Common myeloid progenitor, CD34-positive (primary cell): ENCODE results near the gene SEMA6C.

Experiments used
- CTCF ChIA-PET: fragments of 350-600 bp; sonication (Branson Sonifier 250); formaldehyde crosslinking; loops from one replicate; lab custom pipeline; 2021; ENCODE audit warnings: antibody characterized with exemption; lab: Charles Lee
- POLR2A ChIA-PET: fragments of 350-600 bp; sonication (Branson Sonifier 250); formaldehyde crosslinking; loops from one replicate; lab custom pipeline; 2021; ENCODE audit warnings: antibody characterized with exemption; lab: Charles Lee
- DNase-seq, 3 donors: peaks; one replicate each; pipeline versions ENCODE4 v3.0.0 to v3.0.0-alpha.2; 2013
- H3K27ac ChIP-seq, 2 experiments: 1 replicate in 1 of 2; 2 replicates in 1 of 2; pipeline ENCODE4 v1.7.0; 2013; ENCODE audit warnings: inconsistent platforms in 2 of 2, low read length in 2 of 2, mild to moderate bottlenecking in 2 of 2, low read depth in 1 of 2, moderate library complexity in 1 of 2; ENCODE audit not compliant: severe bottlenecking in 2 of 2, insufficient read depth in 1 of 2, poor library complexity in 1 of 2
- H3K27me3 ChIP-seq, 5 experiments: replicated peaks in 2 of 5; 1 replicate in 3 of 5; 2 replicates in 2 of 5; pipeline versions ENCODE4 v1.6.1 to v1.7.0; 2013; ENCODE audit warnings: low read length in 4 of 5, mild to moderate bottlenecking in 2 of 5, moderate library complexity in 2 of 5, inconsistent platforms in 1 of 5; ENCODE audit not compliant: insufficient read depth in 5 of 5, control insufficient read depth in 4 of 5
- H3K36me3 ChIP-seq, 4 experiments: 1 replicate in 2 of 4; 2 replicates in 2 of 4; pipeline versions ENCODE4 v1.6.1 to v1.7.0; 2013; ENCODE audit warnings: low read length in 3 of 4, control low read depth in 1 of 4, mild to moderate bottlenecking in 1 of 4; ENCODE audit not compliant: control insufficient read depth in 4 of 4, insufficient read depth in 4 of 4
- H3K4me1 ChIP-seq, 4 experiments: 1 replicate in 3 of 4; 2 replicates in 1 of 4; pipeline versions ENCODE4 v1.6.1 to v1.7.1; 2013; ENCODE audit warnings: low read length in 3 of 4, mild to moderate bottlenecking in 3 of 4, control low read depth in 1 of 4, inconsistent platforms in 1 of 4, moderate library complexity in 1 of 4; ENCODE audit not compliant: control insufficient read depth in 4 of 4, insufficient read depth in 4 of 4; ENCODE audit errors: control extremely low read depth in 1 of 4
- H3K4me3 ChIP-seq, 7 experiments: 1 replicate in 4 of 7; 2 replicates in 3 of 7; pipeline versions ENCODE4 v1.5.1 to v1.7.0; 2013; ENCODE audit warnings: mild to moderate bottlenecking in 7 of 7, low read length in 6 of 7, moderate library complexity in 6 of 7, inconsistent platforms in 2 of 7, low read depth in 2 of 7, control low read depth in 1 of 7; ENCODE audit not compliant: insufficient read depth in 4 of 7, control insufficient read depth in 1 of 7; ENCODE audit errors: extremely low read depth in 1 of 7
- H3K9me3 ChIP-seq, 5 experiments: 1 replicate in 4 of 5; 2 replicates in 1 of 5; pipeline versions ENCODE4 v1.6.1 to v1.7.1; 2013; ENCODE audit warnings: low read length in 4 of 5, mild to moderate bottlenecking in 2 of 5, inconsistent platforms in 1 of 5, low read depth in 1 of 5, moderate library complexity in 1 of 5; ENCODE audit not compliant: control insufficient read depth in 4 of 5, insufficient read depth in 2 of 5; ENCODE audit errors: control extremely low read depth in 1 of 5
- WGBS: methylation state at CpG from one replicate; pipeline ENCODE4 v1.1.5; 2013; ENCODE audit not compliant: insufficient coverage; 5-methylcytosine and 5-hydroxymethylcytosine counted together

SEMA6C gene

DNA sequence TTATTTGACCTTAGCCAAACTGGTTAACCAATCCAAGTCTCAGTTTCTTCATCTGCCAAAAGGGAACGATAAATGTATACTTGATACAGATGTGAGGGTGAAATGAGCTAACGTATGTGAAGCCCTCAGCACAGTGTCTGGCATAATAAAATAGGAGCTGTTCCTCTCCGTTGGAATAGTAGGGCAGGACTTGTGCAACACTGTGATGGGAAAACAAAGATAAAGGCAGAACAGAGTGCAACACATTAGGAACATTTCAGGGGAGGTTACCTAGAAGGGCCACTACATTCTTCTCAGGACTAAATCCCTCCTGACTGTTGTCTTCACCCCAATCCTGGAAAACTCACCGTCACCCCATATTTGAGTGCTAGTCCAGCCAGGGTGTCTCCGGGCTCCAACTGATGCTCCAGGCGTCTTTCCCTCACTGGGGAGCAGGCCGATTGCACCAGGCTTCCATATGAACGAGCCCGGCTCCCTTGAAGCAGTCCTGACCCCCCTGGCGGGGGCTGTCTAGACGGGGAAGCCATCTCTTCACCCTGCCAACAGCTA is 18.4 kb upstream of the SEMA6C start:
- POLR2A ChIA-PET, result no interaction called here
- Histone ChIP-seq H3K4me1 (peaks cover 6 to 39% (median 36%) of the 10 kb centered on the region in 4 experiments), H3K4me3 (peak overlapping the region in 6 of 7 experiments; percentile 23 to 99 (median 96)), H3K9me3 (no peaks in the 10 kb centered on the region), H3K36me3 (peaks cover 0 to 38% (median 23%) of the 10 kb centered on the region in 4 experiments), H3K27me3 (no peaks in the 10 kb centered on the region), H3K27ac (peak overlapping the region in 1 of 2 experiments; percentile 89)
- WGBS, result 87% methylated on average over 10 of the region's 11 CpGs
- DNase-seq, result no peak
- CTCF ChIA-PET, result interaction anchor here (0.7 to 1.2 kb wide), 3 partner anchors 8 to 88 kb away, joined by 3 to 4 read pairs (median 3); partner anchors contain the start of gene TNFAIP8L2

DNA sequence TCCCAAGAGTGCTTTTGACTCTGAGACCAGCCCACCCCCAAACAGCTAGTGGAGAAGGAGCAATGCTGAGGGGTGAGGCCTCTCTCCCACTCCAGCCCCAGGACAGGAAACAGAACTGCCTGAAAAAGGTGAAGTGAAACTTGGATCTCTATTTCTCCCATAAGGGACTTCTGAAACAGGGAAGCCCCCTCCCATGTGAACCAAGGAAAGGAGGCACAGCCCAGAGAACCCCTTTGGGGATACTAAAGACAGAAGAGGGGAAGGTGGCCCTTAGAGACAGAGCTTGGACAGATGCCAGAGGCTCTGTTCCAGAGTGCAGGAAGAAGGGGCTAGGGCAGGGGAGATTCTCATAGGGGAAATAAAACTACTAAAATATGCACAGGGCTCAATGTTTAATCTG is 12.9 kb upstream of the SEMA6C start:
- ChIA-PET POLR2A (no interaction called here), CTCF (interaction anchor here (0.6 to 8.1 kb wide), 5 partner anchors 9 to 205 kb away, joined by 3 to 135 read pairs (median 4); partner anchors contain the start of gene CDC42SE1)
- peak overlapping the region in 4 of 7 experiments; percentile 11 to 48 (median 39) for H3K4me3 ChIP-seq
- peaks cover 24 to 65% (median 56%) of the 10 kb centered on the region in 4 experiments for H3K4me1 ChIP-seq
- no peaks in the 10 kb centered on the region for H3K9me3 ChIP-seq
- H3K36me3 ChIP-seq, result peaks cover 2 to 32% (median 20%) of the 10 kb centered on the region in 4 experiments
- H3K27me3 ChIP-seq, result no peaks in the 10 kb centered on the region
- H3K27ac ChIP-seq, result peak overlapping the region in 1 of 2 experiments; percentile 59
- no peak for DNase-seq

DNA sequence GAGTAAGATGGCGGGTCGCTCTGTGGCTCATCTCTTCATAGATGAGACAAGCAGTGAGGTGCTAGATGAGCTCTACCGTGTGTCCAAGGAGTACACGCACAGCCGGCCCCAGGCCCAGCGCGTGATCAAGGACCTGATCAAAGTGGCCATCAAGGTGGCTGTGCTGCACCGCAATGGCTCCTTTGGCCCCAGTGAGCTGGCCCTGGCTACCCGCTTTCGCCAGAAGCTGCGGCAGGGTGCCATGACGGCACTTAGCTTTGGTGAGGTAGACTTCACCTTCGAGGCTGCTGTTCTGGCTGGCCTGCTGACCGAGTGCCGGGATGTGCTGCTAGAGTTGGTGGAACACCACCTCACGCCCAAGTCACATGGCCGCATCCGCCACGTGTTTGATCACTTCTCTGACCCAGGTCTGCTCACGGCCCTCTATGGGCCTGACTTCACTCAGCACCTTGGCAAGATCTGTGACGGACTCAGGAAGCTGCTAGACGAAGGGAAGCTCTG is 12.4 kb upstream of the SEMA6C start:
- peak in 1 of 3 donors; percentile 17 for DNase-seq
- peaks cover 24 to 65% (median 55%) of the 10 kb centered on the region in 4 experiments for H3K4me1 ChIP-seq
- CTCF ChIA-PET, result interaction anchor here (1.0 to 8.1 kb wide), 6 partner anchors 9 to 98 kb away, joined by 3 to 135 read pairs (median 6); partner anchors contain the start of gene TMOD4
- peaks cover 2 to 28% (median 18%) of the 10 kb centered on the region in 4 experiments for H3K36me3 ChIP-seq
- H3K4me3 ChIP-seq, result peak overlapping the region in 6 of 7 experiments; percentile 11 to 86 (median 58)
- H3K27me3 ChIP-seq, result no peaks in the 10 kb centered on the region
- H3K27ac ChIP-seq, result peak overlapping the region; percentile 1 to 59
- POLR2A ChIA-PET, result no interaction called here
- 90% methylated on average over 22 of the region's 22 CpGs for WGBS
- H3K9me3 ChIP-seq, result no peaks in the 10 kb centered on the region

DNA sequence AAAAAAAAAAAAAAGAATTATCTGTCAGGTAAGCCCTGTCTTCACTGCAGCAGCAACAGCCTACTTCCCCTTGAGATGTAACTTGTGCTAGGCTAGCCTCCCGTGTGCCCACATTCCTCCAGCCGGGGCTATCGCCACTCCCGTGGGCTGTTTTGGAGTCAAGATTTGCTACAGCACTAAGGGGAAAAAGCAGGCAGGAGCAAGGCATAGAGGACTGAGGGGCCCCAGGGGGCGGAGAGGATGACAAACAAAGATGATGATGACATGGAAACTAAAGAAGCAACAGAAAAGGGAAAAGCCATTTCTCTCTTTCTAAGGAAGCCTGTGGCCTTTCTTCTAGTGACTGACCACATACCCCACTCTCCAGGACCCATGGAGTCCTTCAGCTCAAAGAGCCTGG is 11.9 kb upstream of the SEMA6C start:
- WGBS, result 83% methylated on average over 1 of the region's 5 CpGs
- DNase-seq, result peak in 1 of 3 donors; percentile 15
- Histone ChIP-seq H3K9me3 (no peaks in the 10 kb centered on the region), H3K27ac (peak overlapping the region; percentile 42 to 59), H3K4me3 (peak overlapping the region in 6 of 7 experiments; percentile 40 to 86 (median 66)), H3K4me1 (peaks cover 24 to 65% (median 55%) of the 10 kb centered on the region in 4 experiments), H3K36me3 (peaks cover 2 to 28% (median 16%) of the 10 kb centered on the region in 4 experiments), H3K27me3 (no peaks in the 10 kb centered on the region)
- ChIA-PET CTCF (interaction anchor here (0.7 to 8.1 kb wide), 7 partner anchors 10 to 97 kb away, joined by 3 to 135 read pairs (median 6); partner anchors contain the start of gene TMOD4), POLR2A (interaction anchor here (0.6 to 1.7 kb wide), 4 partner anchors 13 to 155 kb away, joined by 4 to 7 read pairs (median 6); no protein-coding TSS in a partner anchor)

DNA sequence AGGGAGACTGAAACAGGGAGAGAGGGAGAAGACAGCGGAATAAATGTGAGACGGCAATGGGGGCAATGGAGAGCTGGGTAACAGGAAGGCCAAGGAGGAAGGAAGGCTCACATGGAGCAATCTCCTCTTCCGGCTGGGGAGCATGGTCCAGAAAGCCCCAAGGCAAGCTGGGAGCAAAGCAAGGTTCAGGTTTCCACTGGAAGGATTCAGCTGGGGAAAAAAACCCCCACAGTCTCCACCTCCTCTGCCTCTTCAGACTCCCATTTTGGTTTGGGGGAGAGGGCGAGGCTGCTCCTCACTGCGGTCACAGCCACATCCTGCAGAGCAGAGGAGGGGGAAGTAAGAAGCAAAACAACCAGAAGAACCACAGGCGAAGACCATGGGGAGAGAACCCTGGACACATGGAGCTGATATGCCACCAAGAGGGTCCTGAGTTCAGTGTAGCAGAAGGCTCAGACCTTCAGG is 10.7 kb upstream of the SEMA6C start:
- H3K27ac ChIP-seq, result peak overlapping the region; percentile 51 to 76

DNA sequence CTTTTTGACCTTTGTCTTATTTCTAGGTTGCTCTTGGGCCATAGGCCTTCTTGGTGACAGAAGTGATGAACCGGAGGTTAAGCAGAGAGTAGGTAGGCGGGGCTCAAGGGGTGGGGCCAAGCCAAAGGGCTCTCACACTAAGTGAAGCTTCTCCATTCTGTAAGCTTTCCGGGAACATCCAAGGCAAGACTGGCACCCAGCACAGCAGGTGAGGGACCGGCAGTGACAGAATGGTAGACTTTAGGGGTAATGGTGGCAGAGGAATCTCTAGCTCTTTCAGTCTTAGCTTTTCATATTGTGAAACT is 10.0 kb upstream of the SEMA6C start, which contains the start of gene TNFAIP8L2:
Gene TNFAIP8L2, plus strand, starts transcription at position 135 of the 305 bp plus-strand sequence. CDS start 2,049 bp downstream, outside the sequence.
- H3K4me1 ChIP-seq, result peaks cover 24 to 63% (median 55%) of the 10 kb centered on the region in 4 experiments
- H3K4me3 ChIP-seq, result peak within 1 kb of the TSS; percentile 45 to 86 (median 79)
- no peaks in the 10 kb centered on the region for H3K9me3 ChIP-seq
- peak within 1 kb of the TSS; percentile 51 to 76 for H3K27ac ChIP-seq
- H3K36me3 ChIP-seq, result peaks cover 2 to 23% (median 14%) of the 10 kb centered on the region in 4 experiments
- CTCF ChIA-PET, result interaction anchor here (0.7 to 8.1 kb wide), 26 partner anchors 9 to 176 kb away, joined by 3 to 135 read pairs (median 4); partner anchors contain the start of genes GABPB2, LYSMD1, MINDY1 and PIP5K1A
- peak; percentile 64 to 78 (median 74) for DNase-seq
- POLR2A ChIA-PET, result interaction anchor here (0.5 to 1.7 kb wide), 5 partner anchors 21 to 642 kb away, joined by 3 to 7 read pairs (median 3); partner anchors contain the start of gene VPS72
- no peaks in the 10 kb centered on the region for H3K27me3 ChIP-seq
- WGBS, result 0% methylated on average over 3 of the region's 4 CpGs

More for the DNA sequence above, 10.7 kb upstream of the SEMA6C start:
- H3K36me3 ChIP-seq, result peaks cover 2 to 28% (median 16%) of the 10 kb centered on the region in 4 experiments
- ChIA-PET POLR2A (interaction anchor here (0.5 to 1.7 kb wide), 6 partner anchors 12 to 642 kb away, joined by 3 to 7 read pairs (median 4); partner anchors contain the start of gene VPS72), CTCF (interaction anchor here (0.7 to 8.1 kb wide), 29 partner anchors 8 to 177 kb away, joined by 3 to 135 read pairs (median 4); partner anchors contain the start of genes GABPB2, LYSMD1, MINDY1 and PIP5K1A)
- H3K9me3 ChIP-seq, result no peaks in the 10 kb centered on the region
- peak; percentile 77 to 91 (median 90) for DNase-seq
- H3K27me3 ChIP-seq, result no peaks in the 10 kb centered on the region
- H3K4me1 ChIP-seq, result peaks cover 24 to 65% (median 55%) of the 10 kb centered on the region in 4 experiments
- 3% methylated on average over 4 of the region's 6 CpGs for WGBS
- peak overlapping the region; percentile 45 to 86 (median 79) for H3K4me3 ChIP-seq
